Measurements from ENCODE around the gene AGAP3.

DNA sequence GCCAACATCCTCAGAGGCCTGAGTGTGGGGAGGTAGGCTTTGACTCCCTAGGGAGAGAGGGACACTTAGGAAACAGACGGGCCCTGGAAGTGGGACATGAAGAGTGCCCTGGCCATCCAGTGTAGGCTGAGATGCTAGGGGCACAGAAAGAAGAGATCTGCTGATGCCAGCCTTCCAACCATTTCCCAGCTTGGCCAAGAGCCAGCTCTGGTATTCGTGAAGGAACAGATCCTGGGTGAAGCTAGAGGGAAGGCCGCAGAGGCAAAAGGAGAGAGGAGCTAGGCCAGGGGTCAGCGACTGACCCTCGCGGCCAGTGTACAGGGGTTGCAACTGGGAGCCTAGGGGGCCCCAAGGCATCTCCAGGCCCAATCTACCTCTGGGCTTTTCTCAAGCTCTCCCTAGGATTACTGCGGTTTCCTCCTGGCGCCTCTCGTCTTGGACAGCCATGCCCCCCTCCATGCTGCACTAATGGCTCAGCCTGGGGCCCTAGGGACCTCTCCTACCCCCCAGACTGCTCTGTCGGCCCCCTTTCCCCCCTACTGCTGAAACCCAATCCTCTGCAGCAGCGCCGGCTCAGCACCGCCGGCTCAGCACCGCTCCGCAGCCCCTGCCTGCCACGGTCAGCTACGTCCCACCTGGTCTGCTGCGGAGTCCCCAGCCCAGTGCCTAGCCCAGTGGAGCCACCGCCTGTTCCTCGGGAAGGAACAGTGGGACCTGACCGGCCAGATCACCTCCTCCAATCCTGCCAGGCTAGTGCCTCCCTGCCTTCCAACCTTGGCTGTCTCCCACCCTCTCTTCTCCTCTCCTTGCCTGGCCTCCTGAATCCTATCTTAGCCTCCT is 38.1 kb upstream of the AGAP3 start, which contains the start of gene ASIC3:
- TF ChIP-seq, protein P1, sequence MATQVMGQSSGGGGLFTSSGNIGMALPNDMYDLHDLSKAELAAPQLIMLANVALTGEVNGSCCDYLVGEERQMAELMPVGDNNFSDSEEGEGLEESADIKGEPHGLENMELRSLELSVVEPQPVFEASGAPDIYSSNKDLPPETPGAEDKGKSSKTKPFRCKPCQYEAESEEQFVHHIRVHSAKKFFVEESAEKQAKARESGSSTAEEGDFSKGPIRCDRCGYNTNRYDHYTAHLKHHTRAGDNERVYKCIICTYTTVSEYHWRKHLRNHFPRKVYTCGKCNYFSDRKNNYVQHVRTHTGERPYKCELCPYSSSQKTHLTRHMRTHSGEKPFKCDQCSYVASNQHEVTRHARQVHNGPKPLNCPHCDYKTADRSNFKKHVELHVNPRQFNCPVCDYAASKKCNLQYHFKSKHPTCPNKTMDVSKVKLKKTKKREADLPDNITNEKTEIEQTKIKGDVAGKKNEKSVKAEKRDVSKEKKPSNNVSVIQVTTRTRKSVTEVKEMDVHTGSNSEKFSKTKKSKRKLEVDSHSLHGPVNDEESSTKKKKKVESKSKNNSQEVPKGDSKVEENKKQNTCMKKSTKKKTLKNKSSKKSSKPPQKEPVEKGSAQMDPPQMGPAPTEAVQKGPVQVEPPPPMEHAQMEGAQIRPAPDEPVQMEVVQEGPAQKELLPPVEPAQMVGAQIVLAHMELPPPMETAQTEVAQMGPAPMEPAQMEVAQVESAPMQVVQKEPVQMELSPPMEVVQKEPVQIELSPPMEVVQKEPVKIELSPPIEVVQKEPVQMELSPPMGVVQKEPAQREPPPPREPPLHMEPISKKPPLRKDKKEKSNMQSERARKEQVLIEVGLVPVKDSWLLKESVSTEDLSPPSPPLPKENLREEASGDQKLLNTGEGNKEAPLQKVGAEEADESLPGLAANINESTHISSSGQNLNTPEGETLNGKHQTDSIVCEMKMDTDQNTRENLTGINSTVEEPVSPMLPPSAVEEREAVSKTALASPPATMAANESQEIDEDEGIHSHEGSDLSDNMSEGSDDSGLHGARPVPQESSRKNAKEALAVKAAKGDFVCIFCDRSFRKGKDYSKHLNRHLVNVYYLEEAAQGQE (IDR thresholded peaks at IDR 0.05; ENCODE audit: insufficient read depth in 1 of 2, low read depth in 2 of 2, low read length in 2 of 2) = no peak
- TF ChIP-seq POLR2AphosphoS5 (IDR thresholded peaks at IDR 0.05; ENCODE audit: low read depth, low read length) (no peak), TAF1 (IDR thresholded peaks at IDR 0.05; ENCODE audit: borderline replicate concordance, insufficient read depth, low read length) (no peak), SIN3A (IDR thresholded peaks at IDR 0.05; ENCODE audit: borderline replicate concordance, insufficient read depth, low read length) (no peak), FOXP2 (optimal IDR thresholded peaks at IDR 0.05; ENCODE audit: borderline replicate concordance, extremely low read depth, extremely low read length, insufficient read depth) (no peak)

All from PFSK-1 (cell line).